ENCODE data around the gene ACTR8. TPM values are rescaled to one million over a fixed set of nuclear protein-coding genes. Genes with fewer than 3 reads are reported as not detected.

The ACTR8 gene
- total and polyA plus RNA-seq, 2 experiments from 2014 or later = 29.3 to 31.9 TPM

DNA sequence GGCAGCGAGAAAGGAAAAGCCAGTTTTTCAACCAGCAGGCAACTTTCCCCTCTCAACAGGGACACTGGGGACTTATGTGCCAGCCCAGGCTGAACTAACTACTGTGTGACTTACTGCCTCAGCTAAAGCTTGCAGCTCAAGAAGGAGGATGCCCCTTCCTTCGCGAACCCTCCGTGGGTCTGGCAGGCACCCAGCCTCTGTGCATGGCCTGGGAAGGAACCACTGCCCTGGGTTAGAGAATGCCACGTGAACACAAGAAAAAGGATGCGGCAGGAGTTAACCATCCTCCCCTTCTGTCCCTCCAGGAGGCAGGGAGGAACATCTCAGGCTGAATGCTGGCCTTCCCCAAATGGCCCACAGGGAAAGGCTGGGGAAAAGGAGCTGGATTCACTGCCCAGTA is 64.7 kb downstream of the ACTR8 start:
- no peak overlapping the region for H3K4me3 ChIP-seq
- peaks cover 23% of the 10 kb centered on the region for H3K36me3 ChIP-seq
- H3K27ac ChIP-seq = no peak overlapping the region
- no peaks in the 10 kb centered on the region for H3K27me3 ChIP-seq
- no peak for DNase-seq (ENCODE audit: low read depth in 1 of 2, low spot score in 1 of 2)
- TF ChIP-seq, protein P1, sequence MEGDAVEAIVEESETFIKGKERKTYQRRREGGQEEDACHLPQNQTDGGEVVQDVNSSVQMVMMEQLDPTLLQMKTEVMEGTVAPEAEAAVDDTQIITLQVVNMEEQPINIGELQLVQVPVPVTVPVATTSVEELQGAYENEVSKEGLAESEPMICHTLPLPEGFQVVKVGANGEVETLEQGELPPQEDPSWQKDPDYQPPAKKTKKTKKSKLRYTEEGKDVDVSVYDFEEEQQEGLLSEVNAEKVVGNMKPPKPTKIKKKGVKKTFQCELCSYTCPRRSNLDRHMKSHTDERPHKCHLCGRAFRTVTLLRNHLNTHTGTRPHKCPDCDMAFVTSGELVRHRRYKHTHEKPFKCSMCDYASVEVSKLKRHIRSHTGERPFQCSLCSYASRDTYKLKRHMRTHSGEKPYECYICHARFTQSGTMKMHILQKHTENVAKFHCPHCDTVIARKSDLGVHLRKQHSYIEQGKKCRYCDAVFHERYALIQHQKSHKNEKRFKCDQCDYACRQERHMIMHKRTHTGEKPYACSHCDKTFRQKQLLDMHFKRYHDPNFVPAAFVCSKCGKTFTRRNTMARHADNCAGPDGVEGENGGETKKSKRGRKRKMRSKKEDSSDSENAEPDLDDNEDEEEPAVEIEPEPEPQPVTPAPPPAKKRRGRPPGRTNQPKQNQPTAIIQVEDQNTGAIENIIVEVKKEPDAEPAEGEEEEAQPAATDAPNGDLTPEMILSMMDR (IDR thresholded peaks at IDR 0.05; ENCODE audit: low read depth, low read length) = no peak
- H3K4me1 ChIP-seq (ENCODE audit: low read depth) = no peaks in the 10 kb centered on the region
- no peaks in the 10 kb centered on the region for H3K9me3 ChIP-seq (ENCODE audit: low read depth)

Other genes with a start within 250 kb of the ACTR8 start
- 11.5 and 36.1 TPM in 2 replicates for gene CHDH, start 35.7 kb downstream of the ACTR8 start, total RNA-seq
- gene CHDH, start 35.7 kb downstream of the ACTR8 start, polyA plus RNA-seq = 12.8 and 23.3 TPM in 2 replicates
- gene IL17RB, start 35.6 kb downstream of the ACTR8 start, total RNA-seq = 8.4 and 13.1 TPM in 2 replicates
- 11.5 and 15.9 TPM in 2 replicates for gene IL17RB, start 35.6 kb downstream of the ACTR8 start, polyA plus RNA-seq
- 73.7 and 77.8 TPM in 2 replicates for gene SELENOK, start 9.7 kb upstream of the ACTR8 start, total RNA-seq
- gene SELENOK, start 9.7 kb upstream of the ACTR8 start, polyA plus RNA-seq = 172 and 227 TPM in 2 replicates
- 0.11 and 0.45 TPM in 2 replicates for gene CACNA2D3, start 240.4 kb upstream of the ACTR8 start, total RNA-seq
- gene CACNA2D3, start 240.4 kb upstream of the ACTR8 start, polyA plus RNA-seq = 0.59 and 1.7 TPM in 2 replicates

Measured in cardiac muscle cell (in vitro differentiated cells and primary cell).